ENCODE results near the gene DOCK3. TPM values are rescaled to one million over a fixed set of nuclear protein-coding genes. Genes with fewer than 3 reads are reported as not detected.
"Not testable (repeated sequence)": the region's sequence is repeated elsewhere in the genome, so short reads cannot be mapped to it uniquely, and the experiment has no call there.

DOCK3 gene
- total and polyA plus RNA-seq, 3 donors from 2014 or later, result 8.4 to 11.7 (median 11.2) TPM

GRCh38 chr3:51384726-51385473 is 710.2 kb downstream of the DOCK3 start, which contains the start of gene MANF:
Gene MANF, plus strand, starts transcription at chr3:51385291. Its CDS starts 52 bp downstream, at chr3:51385343.
- 1% methylated on average over 28 to 59 of the region's 65 CpGs for WGBS, 2 donors
- TF ChIP-seq, protein P1, sequence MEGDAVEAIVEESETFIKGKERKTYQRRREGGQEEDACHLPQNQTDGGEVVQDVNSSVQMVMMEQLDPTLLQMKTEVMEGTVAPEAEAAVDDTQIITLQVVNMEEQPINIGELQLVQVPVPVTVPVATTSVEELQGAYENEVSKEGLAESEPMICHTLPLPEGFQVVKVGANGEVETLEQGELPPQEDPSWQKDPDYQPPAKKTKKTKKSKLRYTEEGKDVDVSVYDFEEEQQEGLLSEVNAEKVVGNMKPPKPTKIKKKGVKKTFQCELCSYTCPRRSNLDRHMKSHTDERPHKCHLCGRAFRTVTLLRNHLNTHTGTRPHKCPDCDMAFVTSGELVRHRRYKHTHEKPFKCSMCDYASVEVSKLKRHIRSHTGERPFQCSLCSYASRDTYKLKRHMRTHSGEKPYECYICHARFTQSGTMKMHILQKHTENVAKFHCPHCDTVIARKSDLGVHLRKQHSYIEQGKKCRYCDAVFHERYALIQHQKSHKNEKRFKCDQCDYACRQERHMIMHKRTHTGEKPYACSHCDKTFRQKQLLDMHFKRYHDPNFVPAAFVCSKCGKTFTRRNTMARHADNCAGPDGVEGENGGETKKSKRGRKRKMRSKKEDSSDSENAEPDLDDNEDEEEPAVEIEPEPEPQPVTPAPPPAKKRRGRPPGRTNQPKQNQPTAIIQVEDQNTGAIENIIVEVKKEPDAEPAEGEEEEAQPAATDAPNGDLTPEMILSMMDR (IDR thresholded peaks at IDR 0.05), result peak in 1 of 3 experiments; percentile 21
- peak; percentile 1 for TF ChIP-seq POLR2A (IDR thresholded peaks at IDR 0.05)
- peaks cover 14% of the 10 kb centered on the region for H3K4me1 ChIP-seq
- H3K36me3 ChIP-seq (ENCODE audit: low read depth, missing control alignments), result no peaks in the 10 kb centered on the region
- H3K27ac ChIP-seq, result peak within 1 kb of the TSS; percentile 91 to 96
- peak within 1 kb of the TSS; percentile 91 to 96 for H3K4me3 ChIP-seq
- intact Hi-C loops (cut with DNase I; ENCODE audit: low total_unique reads), result loop anchor here (5.0 kb wide), 1 partner anchor 768 kb away; the partner anchor contains the start of gene MAPKAPK3
- H3K27me3 ChIP-seq, result no peaks in the 10 kb centered on the region
- peak; percentile 99 for DNase-seq
- H3K9me3 ChIP-seq, result no peaks in the 10 kb centered on the region

DNA sequence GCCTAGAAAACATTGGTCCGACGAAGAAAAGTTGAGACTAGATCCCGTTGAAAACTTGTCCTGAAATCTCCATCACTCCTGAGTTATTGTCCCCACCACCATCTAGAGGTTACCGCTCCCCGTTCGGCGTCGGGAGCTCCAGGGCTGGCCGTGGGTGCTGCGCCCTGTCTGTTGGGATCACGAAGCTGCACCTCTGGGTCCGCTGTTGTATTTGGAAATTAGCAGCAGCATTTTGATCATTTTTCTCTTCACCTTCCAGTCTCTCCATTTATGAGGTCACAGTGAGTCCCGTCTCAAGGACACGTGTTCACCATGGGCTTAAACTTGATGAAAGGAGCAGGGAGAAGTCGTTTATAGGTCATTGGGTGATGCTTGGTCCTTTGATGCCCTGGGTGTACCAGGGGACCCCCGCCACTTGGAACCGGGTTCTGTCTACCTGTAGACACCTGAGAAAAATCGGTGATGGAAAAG is 710.9 kb downstream of the DOCK3 start:
- Histone ChIP-seq H3K4me3 (peak overlapping the region; percentile 91 to 96), H3K36me3 (ENCODE audit: low read depth, missing control alignments) (no peaks in the 10 kb centered on the region), H3K4me1 (peaks cover 20% of the 10 kb centered on the region), H3K27ac (peak overlapping the region; percentile 90 to 91), H3K9me3 (no peaks in the 10 kb centered on the region), H3K27me3 (no peaks in the 10 kb centered on the region)
- no peak for TF ChIP-seq POLR2A (IDR thresholded peaks at IDR 0.05)
- TF ChIP-seq, protein P1 (IDR thresholded peaks at IDR 0.05), result no peak
- intact Hi-C loops (cut with DNase I; ENCODE audit: low total_unique reads), result loop anchor here (5.0 kb wide), 1 partner anchor 768 kb away; the partner anchor contains the start of gene MAPKAPK3
- DNase-seq, result peak; percentile 15
- WGBS, 2 donors, result 2 to 3% methylated on average over 15 to 18 of the region's 18 CpGs

GRCh38 chr3:51386159-51386851 is 711.6 kb downstream of the DOCK3 start:
- no peaks in the 10 kb centered on the region for H3K36me3 ChIP-seq (ENCODE audit: low read depth, missing control alignments)
- no peaks in the 10 kb centered on the region for H3K27me3 ChIP-seq
- 34 to 38% methylated on average over 8 of the region's 8 CpGs for WGBS, 2 donors
- DNase-seq, result no peak
- peak overlapping the region; percentile 90 to 91 for H3K27ac ChIP-seq
- H3K4me3 ChIP-seq, result peak overlapping the region; percentile 91 to 96
- TF ChIP-seq, protein P1 (IDR thresholded peaks at IDR 0.05), result no peak
- no peak for TF ChIP-seq POLR2A (IDR thresholded peaks at IDR 0.05)
- peaks cover 22% of the 10 kb centered on the region for H3K4me1 ChIP-seq
- intact Hi-C loops (cut with DNase I; ENCODE audit: low total_unique reads), result loop anchor here (5.0 kb wide), 1 partner anchor 769 kb away; the partner anchor contains the start of gene MAPKAPK3
- no peaks in the 10 kb centered on the region for H3K9me3 ChIP-seq

- WGBS, 2 donors, result 95 to 96% methylated on average over 5 of the region's 5 CpGs
- TF ChIP-seq, protein P1 (IDR thresholded peaks at IDR 0.05), result no peak
- no peak for TF ChIP-seq POLR2A (IDR thresholded peaks at IDR 0.05)
- no peak overlapping the region for H3K27ac ChIP-seq
- intact Hi-C loops (cut with DNase I; ENCODE audit: low total_unique reads), result loop anchor here (5.0 kb wide), 1 partner anchor 770 kb away; the partner anchor contains the start of gene MAPKAPK3
- peaks cover 24% of the 10 kb centered on the region for H3K4me1 ChIP-seq
- H3K27me3 ChIP-seq, result no peaks in the 10 kb centered on the region
- no peaks in the 10 kb centered on the region for H3K36me3 ChIP-seq (ENCODE audit: low read depth, missing control alignments)
- H3K9me3 ChIP-seq, result no peaks in the 10 kb centered on the region
- H3K4me3 ChIP-seq, result no peak overlapping the region
- no peak for DNase-seq
Measured at GRCh38 chr3:51386852-51387229, 712.1 kb downstream of the DOCK3 start.

DNA sequence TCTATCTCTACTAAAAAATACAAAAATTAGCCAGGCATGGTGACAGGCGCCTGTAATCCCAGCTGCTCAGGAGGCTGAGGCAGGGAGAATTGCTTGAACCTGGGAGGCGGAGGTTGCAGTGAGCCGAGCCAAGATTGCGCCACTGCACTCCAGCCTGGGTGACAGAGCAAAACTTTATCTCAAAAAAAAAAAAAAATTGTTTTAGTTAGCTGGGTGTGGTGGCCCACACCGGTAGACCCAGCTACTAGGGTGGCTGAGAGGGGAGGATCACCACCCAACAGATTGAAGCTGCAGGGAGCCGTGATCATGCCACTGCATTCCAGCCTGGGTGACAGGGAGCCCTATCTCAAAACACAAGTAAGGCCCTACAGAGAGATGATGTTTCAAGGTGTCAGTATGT is 712.6 kb downstream of the DOCK3 start:
- H3K9me3 ChIP-seq; H3K27me3 ChIP-seq; H3K4me3 ChIP-seq; H3K36me3 ChIP-seq (ENCODE audit: low read depth, missing control alignments); DNase-seq; H3K27ac ChIP-seq: not testable (repeated sequence)
- H3K4me1 ChIP-seq, result peaks cover 28% of the 10 kb centered on the region
- WGBS, 2 donors, result 83 to 92% methylated on average over 6 of the region's 6 CpGs
- intact Hi-C loops (cut with DNase I; ENCODE audit: low total_unique reads), result loop anchor here (5.0 kb wide), 1 partner anchor 770 kb away; the partner anchor contains the start of gene MAPKAPK3
